LHCN-M2 (cell line): ENCODE data around the gene GRK4. TPM values are rescaled to one million over a fixed set of nuclear protein-coding genes. Genes with fewer than 3 reads are reported as not detected.
"Not testable (repeated sequence)": the region's sequence is repeated elsewhere in the genome, so short reads cannot be mapped to it uniquely, and the experiment has no call there.

ENCODE experiments used
- DNase-seq: peaks from one replicate; pipeline ENCODE4 v3.0.0-alpha.2; 2012; ENCODE audit warnings: low read depth
- total RNA-seq: library from RNA; depleted of rRNA; stranded (reverse); fragments of >200 nt; gene quantifications from 2 replicates; pipeline ENCODE4 v1.2.3, GENCODE V29; 2014

The GRK4 gene
- total RNA-seq, 1 experiment from 2014 or later: 6.7 TPM

DNA sequence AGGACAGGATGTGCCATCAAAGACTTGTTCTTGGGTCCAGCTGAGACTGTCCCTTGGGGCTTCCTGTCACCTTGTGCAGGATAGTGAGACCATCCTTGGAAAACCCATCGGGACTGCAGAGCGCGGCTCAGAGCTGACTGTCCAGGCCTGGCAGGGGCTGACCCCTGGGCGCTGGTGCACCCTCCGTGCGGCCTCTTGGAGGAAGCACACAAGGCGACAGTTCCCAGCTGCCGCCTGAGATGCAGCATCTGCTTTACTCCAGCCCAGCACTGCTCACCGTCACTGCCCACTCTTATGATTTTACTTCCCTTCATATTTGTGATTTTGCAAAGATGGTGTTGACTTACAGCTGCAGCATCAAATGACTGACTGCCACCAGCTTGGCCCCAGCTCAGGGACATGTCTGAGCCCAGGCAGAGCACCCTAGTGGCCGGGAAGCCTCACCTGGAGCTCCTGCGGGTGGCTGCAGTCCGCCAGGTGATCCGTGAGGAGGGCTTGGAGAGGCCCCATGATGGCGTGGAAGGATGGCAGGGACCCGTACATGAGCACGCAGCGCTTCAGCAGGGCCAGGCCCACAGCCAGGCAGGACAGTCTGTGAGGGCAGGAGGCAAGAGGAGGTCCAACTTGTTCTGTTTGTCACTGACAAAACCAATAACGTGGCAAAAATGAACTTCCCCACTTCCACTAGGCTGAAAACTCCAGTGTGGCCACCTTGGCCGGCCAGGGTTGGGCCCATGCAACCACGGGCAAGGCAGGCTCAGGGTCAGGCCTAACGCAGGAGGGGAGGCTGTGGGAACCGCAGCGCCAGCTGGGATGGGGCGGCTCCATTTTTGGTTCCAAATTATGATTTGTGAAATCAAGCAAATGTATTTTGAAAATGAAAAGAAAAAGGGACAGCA lies 22.0 kb upstream of the GRK4 start:
- no peak for DNase-seq

DNA sequence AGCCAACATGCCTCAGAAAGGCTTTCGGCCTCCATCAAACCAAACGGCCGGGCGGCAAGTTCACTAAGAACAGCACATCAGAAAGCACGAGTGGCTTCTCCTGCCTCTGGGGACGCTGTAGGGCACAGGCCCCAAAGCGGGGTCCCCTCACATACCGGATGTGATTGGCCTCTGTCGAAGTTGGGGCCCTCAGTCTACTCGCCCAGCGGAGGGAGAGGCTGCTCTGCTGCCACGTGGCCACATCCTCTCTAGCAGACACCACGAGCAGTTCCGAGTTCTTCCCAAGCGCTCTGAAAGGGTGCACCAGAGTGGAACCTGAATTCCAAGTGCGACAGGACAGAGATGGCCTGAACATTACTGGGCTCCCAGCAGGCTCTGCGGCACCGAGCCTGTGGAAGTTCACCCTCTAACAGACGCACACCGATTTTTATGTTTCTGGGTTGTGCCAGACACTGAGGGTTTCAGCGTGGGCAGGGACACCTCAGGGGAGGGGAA lies 21.3 kb upstream of the GRK4 start:
- DNase-seq: no peak

DNA sequence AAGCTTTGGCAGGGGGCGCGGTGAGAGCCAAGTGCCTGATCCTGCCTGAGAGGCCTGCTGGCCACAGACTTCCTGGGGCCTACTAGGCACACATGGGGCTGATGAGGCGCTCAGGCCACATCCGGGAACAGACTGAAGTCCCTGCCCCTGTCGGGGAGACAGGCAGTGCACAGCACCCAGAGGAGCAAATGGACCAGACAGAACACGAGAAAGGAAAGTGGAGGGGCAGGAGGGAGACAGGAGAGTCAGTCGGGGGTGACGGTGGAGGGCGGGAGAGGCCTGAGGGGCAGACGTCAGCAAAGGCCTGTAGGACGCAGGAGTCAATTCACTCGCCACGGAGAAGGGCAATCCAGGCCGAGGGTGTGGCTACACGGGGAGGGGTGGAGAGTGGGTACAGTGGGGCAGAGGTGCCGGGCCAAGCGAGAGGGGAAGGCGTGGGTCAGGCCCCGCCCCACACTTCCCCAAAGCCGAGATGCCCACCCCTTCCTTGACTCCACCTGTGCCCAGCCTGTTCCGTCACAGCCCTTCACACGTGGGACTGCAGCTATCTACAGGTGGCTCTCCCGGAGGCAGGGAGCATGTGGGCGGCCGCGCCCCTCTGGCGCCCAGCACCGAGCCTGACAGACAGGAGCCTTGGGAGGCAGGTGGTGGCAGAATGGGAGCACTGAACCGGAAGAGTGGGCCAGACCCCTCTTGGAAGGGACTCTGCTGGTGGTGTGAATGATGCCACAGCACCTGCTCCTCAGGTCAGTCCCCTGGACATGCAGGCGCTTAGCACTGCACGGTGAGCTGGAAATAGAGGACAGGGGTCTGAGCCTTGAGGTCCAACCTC lies 20.6 kb upstream of the GRK4 start:
- no peak for DNase-seq

DNA sequence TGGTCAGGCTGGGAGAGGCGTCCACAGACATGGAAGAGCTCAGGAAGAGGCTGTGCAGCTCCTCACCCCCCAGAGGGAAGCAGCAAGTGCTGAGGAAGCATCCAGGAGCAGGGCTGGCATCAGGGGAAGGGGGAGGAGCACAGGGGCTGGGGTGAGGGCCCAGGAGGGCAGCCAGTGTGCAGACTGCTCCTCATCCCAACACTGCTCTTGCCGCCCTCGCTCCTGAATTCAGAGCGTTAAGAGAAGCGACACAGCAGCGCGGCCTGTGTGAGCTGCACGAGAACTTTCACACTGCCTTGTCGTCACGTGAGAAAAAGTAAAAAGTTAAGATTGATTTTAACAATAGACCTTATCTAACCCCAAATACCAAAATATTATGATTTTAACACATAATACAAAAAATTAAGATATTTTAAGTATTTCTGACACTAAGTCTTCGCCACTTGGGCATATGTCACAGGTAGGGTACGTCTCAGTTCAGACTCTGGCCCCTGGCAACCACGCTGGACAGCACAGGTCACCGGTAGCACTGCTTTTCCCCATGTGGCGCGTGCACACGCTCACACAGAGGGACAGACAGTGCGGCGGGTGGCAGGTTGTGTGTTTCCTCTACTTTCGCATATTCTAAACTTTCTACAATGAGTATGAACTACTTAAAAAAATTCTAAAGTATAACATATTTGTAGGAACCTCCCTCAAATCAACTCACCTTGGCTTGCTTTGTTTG lies 19.8 kb upstream of the GRK4 start:
- DNase-seq: no peak

DNA sequence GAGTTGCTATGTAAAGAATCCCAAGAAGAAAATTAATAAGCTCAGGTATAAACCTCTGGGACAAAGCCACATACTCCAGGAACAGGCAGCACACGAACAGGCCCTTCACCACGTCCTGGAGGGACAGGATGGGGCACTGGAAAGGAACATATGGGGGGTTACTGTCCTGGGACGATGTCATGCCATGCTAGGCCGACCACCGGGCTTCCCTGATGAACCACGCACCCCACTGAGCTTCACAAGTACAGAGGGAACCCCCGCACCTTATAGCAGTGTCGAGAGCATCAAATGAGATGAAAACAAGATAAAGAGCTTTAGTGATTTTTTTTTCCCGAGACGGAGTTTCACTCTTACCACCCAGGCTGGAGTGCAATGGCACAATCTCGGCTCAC lies 19.3 kb upstream of the GRK4 start:
- no peak for DNase-seq

DNA sequence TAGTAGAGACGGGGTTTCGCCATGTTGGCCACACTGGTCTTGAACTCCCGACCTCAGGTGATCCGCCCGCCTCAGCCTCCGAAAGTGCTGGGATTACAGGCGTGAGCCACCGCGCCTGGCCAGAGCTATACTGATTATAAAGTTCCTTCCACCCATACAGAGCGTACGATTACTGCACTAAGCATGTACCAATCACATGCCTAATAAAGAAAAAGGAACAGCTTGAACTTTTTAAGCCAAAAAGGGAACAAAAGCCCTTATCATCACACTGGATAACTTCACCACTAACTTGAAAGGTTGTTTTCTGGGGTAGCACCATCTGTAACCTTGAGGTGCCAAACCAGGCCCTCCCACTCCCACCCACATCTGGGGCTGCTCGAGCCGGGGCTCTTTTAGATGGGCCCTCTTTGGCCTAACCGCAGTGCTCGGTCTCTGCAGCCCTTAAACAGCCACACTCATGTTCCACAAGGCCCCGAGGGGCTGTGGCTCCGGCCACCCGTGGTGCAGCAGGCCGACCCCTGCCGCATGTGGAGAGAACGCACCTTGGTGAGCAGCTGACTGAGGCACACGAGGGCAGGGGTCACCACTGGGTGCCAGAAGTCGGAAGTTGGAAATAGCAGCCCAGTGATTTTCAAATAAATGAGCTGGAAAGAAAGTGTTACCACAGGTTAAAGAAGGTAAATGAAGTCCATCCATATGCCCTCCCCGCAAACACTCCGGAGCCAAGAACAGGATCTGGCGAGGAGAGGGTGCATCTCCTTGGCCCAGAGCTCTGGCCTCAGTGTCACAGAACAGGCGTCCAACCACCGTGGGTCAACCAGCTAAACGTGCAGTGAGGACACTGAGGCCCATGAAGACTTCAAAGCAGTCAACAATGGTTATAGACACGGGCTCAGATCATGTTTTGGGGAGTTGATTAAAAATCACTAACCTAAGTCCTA lies 18.5 kb upstream of the GRK4 start:
- no peak for DNase-seq

DNA sequence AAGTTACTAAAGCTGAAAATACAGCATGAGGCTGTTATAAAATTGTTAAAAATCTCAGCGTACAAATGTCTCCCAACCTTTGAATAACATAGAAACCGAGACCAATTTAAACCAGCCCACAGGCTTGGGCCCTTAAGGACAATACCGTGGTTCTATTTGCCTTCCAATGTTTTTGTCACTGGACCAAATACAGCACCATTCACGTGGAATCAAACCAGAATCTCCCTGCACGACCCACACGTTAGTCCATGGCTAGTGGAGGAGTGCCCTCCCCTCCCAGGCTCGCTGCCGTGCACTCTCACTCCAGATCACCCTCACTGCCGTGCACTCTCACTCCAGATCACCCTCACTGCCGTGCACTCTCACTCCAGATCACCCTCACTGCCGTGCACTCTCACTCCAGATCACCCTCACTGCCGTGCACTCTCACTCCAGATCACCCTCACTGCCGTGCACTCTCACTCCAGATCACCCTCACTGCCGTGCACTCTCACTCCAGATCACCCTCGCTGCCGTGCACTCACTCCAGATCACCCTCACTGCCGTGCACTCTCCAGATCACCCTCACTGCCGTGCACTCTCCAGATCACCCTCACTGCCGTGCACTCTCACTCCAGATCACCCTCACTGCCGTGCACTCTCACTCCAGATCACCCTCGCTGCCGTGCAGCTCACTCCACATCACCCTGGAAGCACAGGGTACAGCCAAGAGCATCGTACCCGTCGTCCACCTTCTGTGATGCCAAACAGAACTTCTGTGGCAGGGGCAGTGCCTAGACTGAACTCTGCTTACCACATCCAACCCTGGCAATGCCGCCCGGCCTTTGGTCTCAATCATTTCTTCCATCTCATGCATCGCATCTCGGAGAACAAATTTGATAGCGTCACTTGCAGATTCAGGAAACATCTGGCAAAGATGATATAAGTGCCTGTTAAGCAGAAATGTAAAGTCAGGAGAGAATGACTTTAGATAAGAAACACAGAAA lies 17.5 kb upstream of the GRK4 start:
- DNase-seq: not testable (repeated sequence)

DNA sequence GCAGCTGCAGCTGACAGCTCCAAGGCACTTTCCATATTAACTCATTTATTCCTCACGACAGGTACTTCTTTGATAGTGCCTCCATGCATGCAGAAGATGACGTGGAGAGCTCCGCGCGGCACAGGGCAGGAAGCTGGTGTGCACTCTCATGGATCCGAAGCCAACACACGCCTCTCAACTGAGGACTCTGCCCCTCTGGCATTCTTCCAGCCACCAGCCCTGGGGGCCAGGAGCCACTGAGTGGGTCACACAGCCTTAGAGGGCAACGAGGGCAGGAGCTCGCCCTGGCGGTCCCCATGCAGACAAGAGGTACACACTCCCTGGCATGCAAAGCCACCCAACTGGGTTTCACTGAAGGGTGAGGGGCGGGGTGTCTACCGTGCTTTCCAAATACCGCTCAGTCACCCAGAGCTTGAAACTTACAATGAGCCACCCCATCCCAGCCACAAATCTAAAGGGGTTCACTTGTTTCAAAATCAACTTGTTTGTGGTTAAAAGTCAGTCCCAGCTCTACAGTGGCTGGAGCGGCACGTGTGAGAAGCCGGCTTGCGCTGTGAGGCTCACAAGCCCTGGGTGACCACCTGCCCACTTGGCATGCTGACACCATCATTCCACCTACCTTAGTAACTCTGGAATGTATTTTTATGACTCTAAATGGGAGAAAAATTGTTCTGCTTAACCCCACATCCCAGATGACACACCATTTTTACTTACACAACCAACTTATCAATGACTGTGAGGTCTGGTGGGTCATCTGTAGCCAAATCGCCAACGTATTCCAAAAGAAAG lies 16.4 kb upstream of the GRK4 start:
- DNase-seq: no peak

DNA sequence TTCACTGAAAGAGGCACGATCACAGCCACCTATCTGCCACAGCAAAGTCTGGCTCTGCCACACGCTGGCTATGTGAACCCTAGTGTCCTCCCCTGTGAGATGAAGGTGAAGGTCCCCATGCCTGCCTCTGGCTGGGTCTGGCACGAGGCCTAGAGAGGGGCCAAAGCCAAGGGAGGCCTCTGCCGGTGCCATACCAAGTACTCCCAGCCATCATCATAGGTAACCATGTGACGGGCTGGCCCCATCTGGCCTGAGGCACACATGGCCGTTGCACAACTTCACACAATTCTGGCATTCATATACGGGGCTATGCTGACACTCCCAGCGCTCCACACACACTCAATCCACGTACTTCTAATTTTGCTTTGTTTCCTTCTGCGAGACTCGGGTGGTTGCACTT lies 15.4 kb upstream of the GRK4 start:
- no peak for DNase-seq

DNA sequence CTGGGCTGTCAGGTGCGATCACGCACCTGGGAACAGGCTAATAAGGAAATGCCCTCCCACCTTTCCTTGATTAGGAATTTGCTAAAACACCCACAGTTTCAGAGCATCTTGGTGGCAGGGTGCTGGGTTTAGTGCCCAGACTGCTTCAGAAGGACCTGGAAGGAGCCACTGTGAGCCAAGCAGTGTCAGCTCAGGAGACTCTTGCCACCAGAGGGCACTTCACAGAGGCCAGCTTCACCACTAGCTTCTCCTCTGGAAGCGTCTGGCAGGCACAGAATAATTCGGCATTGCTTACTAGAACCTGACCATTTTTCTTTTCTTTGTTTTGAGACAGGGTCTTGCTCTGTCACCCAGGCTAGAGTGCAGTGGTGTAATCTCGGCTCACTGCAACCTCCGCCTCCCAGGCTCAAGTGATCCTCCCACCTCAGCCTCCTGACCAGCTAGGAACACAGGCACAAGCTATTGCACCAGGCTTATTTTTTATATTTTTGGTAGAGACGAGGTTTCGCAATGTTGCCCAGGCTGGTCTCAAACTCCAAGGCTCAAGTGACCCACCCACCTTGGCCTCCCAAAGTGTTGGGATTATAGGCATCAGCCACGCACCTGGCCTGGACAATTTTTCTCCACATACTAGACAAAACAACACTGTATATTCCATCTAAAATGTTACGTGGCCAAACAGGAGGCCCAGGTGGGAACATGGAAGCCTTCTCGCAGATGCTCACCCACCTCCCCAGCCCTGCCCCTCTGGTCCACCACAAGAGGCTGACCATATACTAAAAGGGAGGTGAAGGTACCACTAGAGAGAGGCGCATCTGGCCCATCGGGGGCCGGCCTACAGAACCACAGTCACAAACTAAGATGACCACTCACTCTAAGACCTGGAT lies 14.2 kb upstream of the GRK4 start:
- no peak for DNase-seq

DNA sequence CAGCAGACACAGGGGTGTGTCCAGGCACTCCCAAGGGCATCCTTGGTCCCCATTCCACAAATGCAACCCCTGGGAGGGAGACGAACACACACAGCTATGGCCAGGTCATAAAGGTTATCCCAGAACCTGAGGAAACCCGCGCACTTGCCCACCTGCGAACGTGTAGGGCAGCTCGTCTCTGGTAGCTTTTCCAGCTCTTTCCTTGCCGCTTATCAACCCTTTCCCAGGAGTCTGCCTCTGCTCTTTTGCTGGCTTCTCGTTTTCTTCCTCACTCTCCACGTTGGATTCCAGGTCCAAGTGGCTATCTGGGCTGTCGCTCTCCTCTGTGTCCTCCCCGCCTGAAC lies 13.6 kb upstream of the GRK4 start:
- no peak for DNase-seq

DNA sequence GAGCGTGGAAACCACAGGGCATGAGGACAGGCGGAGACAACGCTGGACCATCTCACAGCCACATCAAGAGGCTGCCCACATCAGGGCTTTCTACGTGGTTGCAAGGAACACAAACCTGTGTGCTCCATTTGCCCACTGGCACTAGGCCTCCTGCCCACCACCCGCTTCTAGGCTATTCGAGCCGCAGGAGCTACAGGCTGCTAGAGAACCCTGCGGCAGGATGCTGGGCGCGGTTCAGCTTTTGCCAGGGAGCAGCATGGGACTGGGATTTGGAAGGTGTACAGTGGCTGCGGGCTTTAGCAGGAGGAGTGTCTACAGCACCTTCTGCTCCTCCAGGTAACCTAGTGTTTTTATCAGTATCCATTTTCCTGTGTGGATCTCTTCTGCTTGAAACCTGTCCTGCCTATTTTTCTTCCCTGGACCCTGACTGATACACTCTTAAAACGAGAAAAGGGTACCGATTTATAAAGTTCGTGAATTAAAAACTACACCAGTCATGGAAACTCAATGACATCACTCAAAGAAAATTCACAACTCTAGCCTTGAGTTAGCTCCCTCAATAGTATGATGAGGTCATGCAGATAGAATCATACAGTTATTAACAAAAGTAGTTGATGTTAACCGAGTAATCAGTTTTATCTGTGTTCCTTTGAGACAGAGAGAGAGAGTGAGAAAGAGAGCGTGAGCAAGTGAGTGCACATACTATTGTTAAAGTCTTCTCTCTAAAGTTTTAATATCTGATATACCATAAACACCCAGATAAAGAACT lies 13.0 kb upstream of the GRK4 start:
- DNase-seq: no peak

DNA sequence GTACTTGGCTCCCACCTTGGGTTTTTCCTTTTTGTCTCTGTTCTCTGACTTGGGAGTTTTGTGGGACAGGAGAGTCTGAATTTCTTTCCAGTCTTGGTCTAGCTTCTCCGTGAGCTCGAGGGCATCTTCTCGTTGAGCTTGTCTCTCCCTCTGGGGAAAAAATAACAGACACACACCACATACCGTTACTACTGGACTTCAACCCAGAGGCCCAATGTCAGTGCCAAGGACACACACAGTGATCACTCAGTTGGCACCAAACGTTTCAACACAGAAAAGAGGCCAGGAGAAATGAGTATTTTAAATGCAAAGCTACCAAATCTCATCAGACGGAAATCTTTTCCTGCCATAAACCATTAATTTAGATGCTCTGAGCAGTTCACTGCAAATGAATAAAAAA lies 9.9 kb upstream of the GRK4 start:
- DNase-seq: no peak

DNA sequence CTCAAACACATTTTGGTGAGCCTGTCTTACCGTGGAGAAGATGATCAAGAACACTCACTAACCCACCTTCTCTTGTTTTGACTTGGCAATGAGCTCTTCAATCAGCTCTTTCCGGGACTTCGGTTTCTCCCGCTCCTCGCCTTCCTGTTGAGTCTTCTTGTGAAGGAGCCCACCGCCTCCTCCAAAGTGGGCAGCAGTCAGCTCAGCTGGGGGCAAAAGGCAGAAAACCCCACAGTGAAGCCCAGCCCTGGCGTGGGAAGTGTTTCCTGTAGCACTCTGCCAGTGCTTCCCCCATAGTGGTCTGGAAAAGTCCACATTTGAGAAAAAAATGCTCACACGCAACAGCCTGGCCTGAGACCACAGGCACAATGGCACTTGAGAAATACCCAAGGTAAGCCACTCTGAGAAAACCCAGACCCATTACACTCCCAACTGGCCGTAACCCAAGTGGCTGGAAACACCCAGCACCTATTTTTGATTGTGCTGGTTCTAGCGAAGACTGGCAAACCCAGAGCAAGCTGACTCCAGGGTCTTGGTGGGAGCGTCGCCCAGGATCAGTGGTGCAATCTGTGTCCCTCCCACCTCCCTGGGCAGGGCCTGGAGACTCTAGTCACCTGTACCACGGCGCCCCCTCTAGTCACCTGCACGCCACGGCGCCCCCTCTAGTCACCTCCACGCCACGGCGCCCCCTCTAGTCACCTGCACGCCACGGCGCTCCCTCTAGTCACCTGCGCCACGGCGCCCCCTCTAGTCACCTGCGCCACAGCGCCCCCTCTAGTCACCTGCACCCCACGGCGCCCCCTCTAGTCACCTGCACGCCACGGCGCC lies 8.8 kb upstream of the GRK4 start:
- no peak for DNase-seq

DNA sequence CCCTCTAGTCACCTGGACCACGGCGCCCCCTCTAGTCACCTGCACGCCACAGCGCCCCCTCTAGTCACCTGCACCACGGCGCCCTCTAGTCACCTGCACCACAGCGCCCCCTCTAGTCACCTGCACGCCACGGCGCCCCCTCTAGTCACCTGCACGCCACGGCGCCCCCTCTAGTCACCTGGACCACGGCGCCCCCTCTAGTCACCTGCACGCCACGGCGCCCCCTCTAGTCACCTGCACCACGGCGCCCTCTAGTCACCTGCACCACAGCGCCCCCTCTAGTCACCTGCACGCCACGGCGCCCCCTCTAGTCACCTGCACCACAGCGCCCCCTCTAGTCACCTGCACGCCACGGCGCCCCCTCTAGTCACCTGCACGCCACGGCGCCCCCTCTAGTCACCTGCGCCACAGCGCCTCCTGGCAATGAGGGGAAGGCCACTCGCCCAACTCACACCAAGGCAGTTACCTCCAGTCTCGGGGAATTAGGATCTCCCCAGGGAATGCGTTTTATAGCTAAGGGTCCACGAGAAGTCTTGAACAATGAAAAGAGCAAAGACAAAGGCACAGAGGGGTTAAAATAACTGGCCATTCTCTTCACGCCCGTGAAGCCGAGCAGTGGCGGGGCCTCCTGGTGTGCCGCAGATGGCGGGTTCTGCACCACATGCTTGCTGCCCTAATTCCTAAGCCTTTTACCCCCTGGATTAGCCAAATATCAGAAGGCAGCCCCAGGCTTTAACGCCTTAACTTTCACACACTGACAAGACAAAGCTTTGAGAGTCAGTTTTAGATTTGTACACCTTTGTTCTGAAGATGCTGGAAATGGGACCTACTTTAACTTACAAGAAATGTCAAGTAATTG lies 8.0 kb upstream of the GRK4 start:
- not testable (repeated sequence) for DNase-seq
